GM18868 (cell line): ENCODE data around the gene PMIS2.

Source experiments
- ATAC-seq: cut with Tn5 transposase; IDR thresholded peaks from one replicate; pipeline ENCODE4 v1.9.1; 2021; ENCODE audit warnings: mild to moderate bottlenecking, moderate library complexity; ENCODE audit not compliant: unreplicated experiment

PMIS2 gene

GRCh38 chr19:35585848-35586247 lies at the start of gene PMIS2:
PMIS2 (plus strand) TSS chr19:35586173; CDS start chr19:35586260, 87 bp downstream.
- no peak for ATAC-seq

- no peak for ATAC-seq
These were observed 46.7 kb upstream of the PMIS2 start for GRCh38 chr19:35539314-35539713.

GRCh38 chr19:35539850-35540249 lies 46.1 kb upstream of the PMIS2 start:
- no peak for ATAC-seq

- no peak for ATAC-seq
These were observed 45.5 kb upstream of the PMIS2 start for GRCh38 chr19:35540356-35540927.

GRCh38 chr19:35542209-35542608 lies 43.8 kb upstream of the PMIS2 start:
- no peak for ATAC-seq

GRCh38 chr19:35543280-35544109 lies 42.5 kb upstream of the PMIS2 start:
- ATAC-seq = no peak

- ATAC-seq = no peak
These were observed 41.7 kb upstream of the PMIS2 start for GRCh38 chr19:35544110-35544802.

GRCh38 chr19:35545001-35545854 lies 40.7 kb upstream of the PMIS2 start, which contains the start of gene TMEM147:
TMEM147 (plus strand) TSS chr19:35545626; CDS start chr19:35545740, 114 bp downstream.
- peak; percentile 89 for ATAC-seq

- peak; percentile 29 for ATAC-seq
These were observed 40.1 kb upstream of the PMIS2 start for GRCh38 chr19:35545855-35546381.

- no peak for ATAC-seq
These were observed 39.4 kb upstream of the PMIS2 start for GRCh38 chr19:35546532-35546931.

- no peak for ATAC-seq
These were observed 36.7 kb upstream of the PMIS2 start for GRCh38 chr19:35549174-35549788.

GRCh38 chr19:35549879-35550523 lies 36.0 kb upstream of the PMIS2 start:
- no peak for ATAC-seq

- no peak for ATAC-seq
These were observed 34.7 kb upstream of the PMIS2 start for GRCh38 chr19:35551091-35551810.

GRCh38 chr19:35552534-35553384 lies 33.2 kb upstream of the PMIS2 start:
- no peak for ATAC-seq

- no peak for ATAC-seq
These were observed 32.5 kb upstream of the PMIS2 start for GRCh38 chr19:35553385-35554000.

- no peak for ATAC-seq
These were observed 31.9 kb upstream of the PMIS2 start for GRCh38 chr19:35554076-35554475.

- ATAC-seq = no peak
These were observed 30.5 kb upstream of the PMIS2 start for GRCh38 chr19:35555301-35556005.
